Retinal pigment epithelial cell (primary cell): ENCODE data around the gene RAB30.

ENCODE experiments used
- DNase-seq: peaks from one replicate; pipeline ENCODE4 v3.0.0-alpha.2; 2010; ENCODE audit warnings: low read depth
- H3K4me3 ChIP-seq: 2 replicates; pipeline ENCODE4 v1.5.1; 2011; ENCODE audit warnings: mild to moderate bottlenecking, low read length, control low read depth, moderate library complexity
- TF ChIP-seq, protein P1 (sequence below): conservative IDR thresholded peaks from 2 replicates; pipeline ENCODE4 v1.5.1; 2011; ENCODE audit warnings: low read depth, low read length, control low read depth, inconsistent platforms

Gene RAB30, protein sequence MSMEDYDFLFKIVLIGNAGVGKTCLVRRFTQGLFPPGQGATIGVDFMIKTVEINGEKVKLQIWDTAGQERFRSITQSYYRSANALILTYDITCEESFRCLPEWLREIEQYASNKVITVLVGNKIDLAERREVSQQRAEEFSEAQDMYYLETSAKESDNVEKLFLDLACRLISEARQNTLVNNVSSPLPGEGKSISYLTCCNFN

DNA sequence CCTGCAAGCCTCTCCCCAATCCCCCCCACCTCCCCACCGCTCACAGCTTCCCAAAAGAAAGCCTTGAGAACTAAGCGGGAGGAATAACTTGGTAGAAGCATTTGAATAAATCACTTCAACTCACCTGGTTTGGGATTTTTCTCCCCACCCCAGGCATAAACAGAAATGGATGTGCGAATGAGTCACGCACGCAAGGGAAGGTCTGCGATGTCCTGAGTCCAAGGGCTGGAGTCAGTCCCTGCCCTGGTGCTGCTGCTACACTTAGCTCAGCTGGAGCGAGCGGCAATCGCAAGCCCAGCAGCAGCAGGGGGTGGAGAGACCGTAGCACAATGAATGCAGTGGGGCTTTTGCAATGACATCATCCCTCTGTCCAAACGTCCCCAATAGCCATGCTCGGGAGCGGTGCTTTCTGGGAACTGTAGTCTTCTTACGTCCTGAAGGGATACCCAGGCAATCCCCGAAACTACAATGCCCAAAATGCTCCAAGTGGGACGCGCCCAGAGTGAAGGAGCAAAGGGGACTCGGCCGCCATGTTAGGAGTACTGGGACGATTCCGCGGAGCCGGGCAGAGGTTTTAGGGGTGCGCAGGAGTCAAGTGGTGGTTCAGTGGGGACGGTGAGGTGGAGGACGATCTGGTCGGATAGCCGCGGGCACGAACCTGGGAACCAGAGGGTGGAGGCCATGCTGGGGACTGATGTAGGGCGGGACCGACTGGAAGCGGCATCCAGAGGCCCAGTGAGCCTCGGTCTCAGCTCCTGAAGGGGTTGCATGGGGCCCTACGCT lies at the start of gene RAB30:
TSS of gene RAB30 (minus strand) at position 331 of the 783 bp plus-strand sequence. CDS start 74,581 bp downstream, outside the sequence.
- TF ChIP-seq, protein P1, sequence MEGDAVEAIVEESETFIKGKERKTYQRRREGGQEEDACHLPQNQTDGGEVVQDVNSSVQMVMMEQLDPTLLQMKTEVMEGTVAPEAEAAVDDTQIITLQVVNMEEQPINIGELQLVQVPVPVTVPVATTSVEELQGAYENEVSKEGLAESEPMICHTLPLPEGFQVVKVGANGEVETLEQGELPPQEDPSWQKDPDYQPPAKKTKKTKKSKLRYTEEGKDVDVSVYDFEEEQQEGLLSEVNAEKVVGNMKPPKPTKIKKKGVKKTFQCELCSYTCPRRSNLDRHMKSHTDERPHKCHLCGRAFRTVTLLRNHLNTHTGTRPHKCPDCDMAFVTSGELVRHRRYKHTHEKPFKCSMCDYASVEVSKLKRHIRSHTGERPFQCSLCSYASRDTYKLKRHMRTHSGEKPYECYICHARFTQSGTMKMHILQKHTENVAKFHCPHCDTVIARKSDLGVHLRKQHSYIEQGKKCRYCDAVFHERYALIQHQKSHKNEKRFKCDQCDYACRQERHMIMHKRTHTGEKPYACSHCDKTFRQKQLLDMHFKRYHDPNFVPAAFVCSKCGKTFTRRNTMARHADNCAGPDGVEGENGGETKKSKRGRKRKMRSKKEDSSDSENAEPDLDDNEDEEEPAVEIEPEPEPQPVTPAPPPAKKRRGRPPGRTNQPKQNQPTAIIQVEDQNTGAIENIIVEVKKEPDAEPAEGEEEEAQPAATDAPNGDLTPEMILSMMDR, result no peak
- DNase-seq, result peak; percentile 99
- H3K4me3 ChIP-seq, result peak within 1 kb of the TSS; percentile 97

DNA sequence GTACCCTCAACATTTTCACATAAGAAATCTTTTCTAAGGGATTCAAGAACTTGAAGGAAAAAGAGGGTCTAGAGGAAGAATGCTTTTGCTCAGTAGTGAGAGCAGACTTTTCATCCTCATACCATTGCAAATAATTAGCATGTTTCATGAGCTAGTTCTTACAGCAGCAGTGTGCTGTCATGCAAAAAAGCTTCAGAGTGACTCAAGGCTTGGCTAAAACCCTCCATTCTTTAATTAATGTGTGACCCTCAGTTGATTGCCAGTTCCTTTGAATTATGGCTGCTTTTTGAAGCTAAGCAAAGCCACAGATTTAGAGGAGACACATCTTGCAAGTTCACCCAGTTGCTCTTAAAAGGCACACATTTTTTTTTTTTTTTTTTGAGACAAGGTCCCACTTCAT lies 48.6 kb upstream of the RAB30 start:
- H3K4me3 ChIP-seq, result no peak overlapping the region
- TF ChIP-seq, protein P1, result no peak
- peak; percentile 56 for DNase-seq

DNA sequence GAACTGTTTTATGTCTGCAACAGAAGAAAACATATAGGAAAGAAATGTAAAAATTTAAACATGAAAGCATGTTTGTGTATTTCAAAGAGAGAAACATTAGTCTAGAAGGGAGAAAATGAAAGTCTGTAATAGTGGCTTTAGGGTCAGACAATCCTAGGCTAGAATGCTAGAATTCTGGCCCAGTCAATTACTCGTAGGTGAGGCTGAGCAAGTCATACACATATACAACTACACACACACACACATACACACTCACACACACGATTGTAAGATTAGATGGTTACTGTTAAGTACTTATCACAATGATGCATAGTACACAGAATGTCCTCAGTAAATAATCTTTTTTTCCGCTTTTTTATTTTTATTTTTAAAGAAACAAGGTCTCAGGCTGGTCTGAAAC lies 47.5 kb upstream of the RAB30 start:
- DNase-seq, result no peak
- TF ChIP-seq, protein P1, result no peak
- no peak overlapping the region for H3K4me3 ChIP-seq

DNA sequence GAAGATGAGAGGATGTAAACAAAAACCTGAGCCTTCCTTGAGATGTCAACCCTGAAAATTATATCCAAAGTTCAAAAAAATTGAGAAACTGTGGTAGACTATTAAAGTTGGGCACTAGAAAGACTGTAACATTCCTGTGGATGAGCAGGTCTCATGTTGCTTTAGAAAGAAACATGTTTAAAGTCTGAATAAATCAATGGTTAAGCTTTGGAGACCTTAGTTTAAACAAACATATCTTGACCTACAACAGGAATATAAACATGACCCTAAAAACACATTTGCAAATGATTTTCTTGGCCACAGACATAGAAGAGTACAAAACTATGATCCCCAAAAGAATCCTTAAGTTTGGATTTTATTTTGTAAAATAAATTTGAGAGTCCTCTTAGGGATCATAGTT lies 47.1 kb upstream of the RAB30 start:
- DNase-seq, result no peak
- H3K4me3 ChIP-seq, result no peak overlapping the region
- TF ChIP-seq, protein P1, result no peak

DNA sequence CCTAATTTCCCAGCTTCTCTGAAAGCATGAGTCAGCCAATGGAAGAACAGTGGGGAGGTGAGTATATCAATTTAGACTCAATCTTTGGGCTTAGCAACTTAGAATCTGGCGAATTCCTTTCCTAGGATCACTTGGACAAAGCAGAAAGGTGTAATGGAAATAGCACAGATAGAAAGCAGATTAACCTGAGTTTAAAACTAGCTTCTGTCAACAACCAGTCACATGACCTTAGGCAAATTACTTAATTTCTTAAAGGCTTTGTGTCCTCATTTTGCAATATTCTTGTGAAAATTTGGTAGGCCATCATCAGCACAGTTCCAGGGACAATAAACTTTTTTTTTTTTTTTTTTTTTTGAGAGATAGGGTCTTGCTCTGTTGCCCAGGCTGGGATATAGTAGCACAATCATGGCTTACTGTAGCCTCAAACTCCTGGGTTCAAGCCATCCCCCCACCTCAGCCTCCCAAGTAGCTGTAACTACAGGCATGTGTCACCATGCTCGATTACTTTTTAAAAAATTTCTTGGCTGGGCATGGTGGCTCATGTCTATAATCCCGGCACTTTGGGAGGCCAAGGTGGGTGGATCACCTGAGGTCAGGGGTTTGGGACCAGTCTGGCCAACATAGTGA lies 44.4 kb upstream of the RAB30 start:
- TF ChIP-seq, protein P1, result no peak
- no peak overlapping the region for H3K4me3 ChIP-seq
- no peak for DNase-seq

DNA sequence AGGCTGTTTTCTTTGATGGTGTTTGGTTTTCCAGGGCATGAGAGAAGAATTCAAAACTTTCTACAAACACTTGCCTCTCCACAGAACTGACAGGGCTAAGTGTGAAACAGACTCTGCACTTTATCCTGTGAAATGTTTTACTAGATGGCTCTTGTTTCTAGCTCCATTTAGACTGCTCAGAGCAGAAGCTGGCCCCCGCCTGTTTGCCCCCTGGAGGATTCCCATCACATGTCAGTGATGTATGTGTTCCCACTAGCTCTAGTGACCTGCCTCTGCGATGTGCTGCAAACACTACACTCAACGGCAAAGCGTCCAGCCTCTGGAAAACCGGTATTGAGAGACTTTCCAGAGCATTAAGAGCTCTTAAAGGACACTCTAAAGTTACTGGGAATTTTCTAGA lies 43.9 kb upstream of the RAB30 start:
- no peak for DNase-seq
- H3K4me3 ChIP-seq, result no peak overlapping the region

More for the DNA sequence above, 43.9 kb upstream of the RAB30 start:
- TF ChIP-seq, protein P1, result no peak
